Esophagus (tissue), 2 donors: Measurements from ENCODE around the gene SPATA20. TPM values are rescaled to one million over a fixed set of nuclear protein-coding genes. Genes with fewer than 3 reads are reported as not detected.

ENCODE experiments used
- H3K27ac ChIP-seq, 2 donors: one replicate each; pipeline ENCODE4 v1.5.1; 2013; ENCODE audit warnings: low read depth in 2 of 2, mild to moderate bottlenecking in 2 of 2, inconsistent platforms in 1 of 2, low read length in 1 of 2, moderate library complexity in 1 of 2
- H3K27me3 ChIP-seq, 2 donors: one replicate each; pipeline ENCODE4 v1.6.1; 2013; ENCODE audit warnings: low read length in 2 of 2, control low read depth in 1 of 2, mild to moderate bottlenecking in 1 of 2; ENCODE audit not compliant: insufficient read depth in 2 of 2, control insufficient read depth in 1 of 2
- H3K36me3 ChIP-seq, 2 donors: one replicate each; pipeline ENCODE4 v1.6.1; 2013; ENCODE audit warnings: low read length in 1 of 2; ENCODE audit not compliant: control insufficient read depth in 2 of 2, insufficient read depth in 2 of 2
- H3K4me1 ChIP-seq, 2 donors: one replicate each; pipeline ENCODE4 v1.6.1; 2013; ENCODE audit warnings: low read length in 1 of 2; ENCODE audit not compliant: control insufficient read depth in 2 of 2, insufficient read depth in 2 of 2
- H3K4me3 ChIP-seq, 2 donors: one replicate each; pipeline ENCODE4 v1.5.1; 2013; ENCODE audit warnings: low read length in 2 of 2, mild to moderate bottlenecking in 2 of 2, low read depth in 1 of 2, moderate library complexity in 1 of 2
- H3K9me3 ChIP-seq, 2 donors: one replicate each; pipeline ENCODE4 v1.6.1; 2013; ENCODE audit warnings: mild to moderate bottlenecking in 2 of 2, low read depth in 1 of 2, low read length in 1 of 2, moderate library complexity in 1 of 2; ENCODE audit not compliant: control insufficient read depth in 2 of 2, insufficient read depth in 1 of 2
- WGBS, 2 donors: extraction: QIAGEN DNeasy Blood & Tissue Kit; methylation state at CpG; one replicate each; pipeline ENCODE4 v1.1.7; 2013; 5-methylcytosine and 5-hydroxymethylcytosine counted together
- polyA plus RNA-seq, 2 donors: library from polyadenylated mRNA; stranded (reverse); fragments of 200-250 nt; gene quantifications; one replicate each; pipeline ENCODE4 v1.2.3, GENCODE V29; 2013
- donor health status: healthy with polysubstance abuse.
- donor health status: Bipolar disorder and iron deficiency.

Gene SPATA20
- polyA plus RNA-seq, 2 donors, result 11.5 to 26.7 TPM

- no peaks in the 10 kb centered on the region for H3K9me3 ChIP-seq
- no peak overlapping the region for H3K4me3 ChIP-seq
- no peaks in the 10 kb centered on the region for H3K36me3 ChIP-seq
- no peaks in the 10 kb centered on the region for H3K4me1 ChIP-seq
- H3K27ac ChIP-seq, result no peak overlapping the region
- H3K27me3 ChIP-seq, result no peaks in the 10 kb centered on the region
- 93 to 94% methylated on average over 10 to 12 of the region's 12 CpGs for WGBS, 2 donors
Observed at GRCh38 chr17:50581316-50581715, 34.3 kb downstream of the SPATA20 start.

GRCh38 chr17:50582741-50583140, 35.8 kb downstream of the SPATA20 start:
- Histone ChIP-seq H3K4me1 (no peaks in the 10 kb centered on the region), H3K36me3 (no peaks in the 10 kb centered on the region), H3K27me3 (no peaks in the 10 kb centered on the region), H3K9me3 (no peaks in the 10 kb centered on the region), H3K4me3 (no peak overlapping the region), H3K27ac (no peak overlapping the region)
- WGBS, 2 donors, result 81 to 90% methylated on average over 2 of the region's 2 CpGs

- H3K36me3 ChIP-seq, result no peaks in the 10 kb centered on the region
- no peaks in the 10 kb centered on the region for H3K9me3 ChIP-seq
- H3K4me1 ChIP-seq, result no peaks in the 10 kb centered on the region
- no peaks in the 10 kb centered on the region for H3K27me3 ChIP-seq
- no peak overlapping the region for H3K27ac ChIP-seq
- no peak overlapping the region for H3K4me3 ChIP-seq
- WGBS, 2 donors, result 73 to 74% methylated on average over 7 of the region's 7 CpGs
Observed at GRCh38 chr17:50583641-50584040, 36.7 kb downstream of the SPATA20 start.

GRCh38 chr17:50584116-50584515, 37.1 kb downstream of the SPATA20 start:
- Histone ChIP-seq H3K9me3 (no peaks in the 10 kb centered on the region), H3K27me3 (no peaks in the 10 kb centered on the region), H3K27ac (no peak overlapping the region), H3K36me3 (no peaks in the 10 kb centered on the region), H3K4me1 (peaks cover 0 to 2% of the 10 kb centered on the region in 2 donors), H3K4me3 (no peak overlapping the region)
- 69 to 82% methylated on average over 4 of the region's 4 CpGs for WGBS, 2 donors

- H3K27me3 ChIP-seq, result no peaks in the 10 kb centered on the region
- WGBS, 2 donors, result 67 to 78% methylated on average over 6 of the region's 6 CpGs
Observed at GRCh38 chr17:50584749-50585148, 37.8 kb downstream of the SPATA20 start.

GRCh38 chr17:50585346-50585745, 38.4 kb downstream of the SPATA20 start:
- WGBS, 2 donors, result 66 to 73% methylated on average over 4 of the region's 4 CpGs
- H3K4me1 ChIP-seq, result peaks cover 0 to 10% of the 10 kb centered on the region in 2 donors
- H3K27ac ChIP-seq, result no peak overlapping the region
- no peak overlapping the region for H3K4me3 ChIP-seq
- H3K9me3 ChIP-seq, result no peaks in the 10 kb centered on the region
- H3K27me3 ChIP-seq, result no peaks in the 10 kb centered on the region
- H3K36me3 ChIP-seq, result no peaks in the 10 kb centered on the region

More at GRCh38 chr17:50584749-50585148, 37.8 kb downstream of the SPATA20 start:
- H3K9me3 ChIP-seq, result no peaks in the 10 kb centered on the region
- H3K36me3 ChIP-seq, result no peaks in the 10 kb centered on the region
- H3K4me1 ChIP-seq, result peaks cover 0 to 8% of the 10 kb centered on the region in 2 donors
- H3K4me3 ChIP-seq, result no peak overlapping the region
- H3K27ac ChIP-seq, result no peak overlapping the region

- WGBS, 2 donors, result 78 to 81% methylated on average over 8 of the region's 8 CpGs
- Histone ChIP-seq H3K9me3 (no peaks in the 10 kb centered on the region), H3K36me3 (no peaks in the 10 kb centered on the region), H3K4me1 (peaks cover 0 to 10% of the 10 kb centered on the region in 2 donors), H3K27me3 (no peaks in the 10 kb centered on the region), H3K4me3 (no peak overlapping the region), H3K27ac (no peak overlapping the region)
Observed at GRCh38 chr17:50585891-50586290, 38.9 kb downstream of the SPATA20 start.

GRCh38 chr17:50586421-50587247, 39.7 kb downstream of the SPATA20 start:
- Histone ChIP-seq H3K27me3 (no peaks in the 10 kb centered on the region), H3K4me1 (peaks cover 0 to 10% of the 10 kb centered on the region in 2 donors), H3K4me3 (no peak overlapping the region), H3K36me3 (no peaks in the 10 kb centered on the region), H3K9me3 (no peaks in the 10 kb centered on the region), H3K27ac (no peak overlapping the region)
- WGBS, 2 donors, result 85 to 90% methylated on average over 9 of the region's 9 CpGs

- 85 to 88% methylated on average over 9 of the region's 9 CpGs for WGBS, 2 donors
- no peaks in the 10 kb centered on the region for H3K36me3 ChIP-seq
- H3K27me3 ChIP-seq, result no peaks in the 10 kb centered on the region
- H3K4me1 ChIP-seq, result peaks cover 0 to 10% of the 10 kb centered on the region in 2 donors
- H3K4me3 ChIP-seq, result no peak overlapping the region
- H3K27ac ChIP-seq, result no peak overlapping the region
- H3K9me3 ChIP-seq, result no peaks in the 10 kb centered on the region
Observed at GRCh38 chr17:50587571-50587970, 40.6 kb downstream of the SPATA20 start.
